H54 (cell line): Measurements from ENCODE around the gene RHEBL1.

Experiments used
- DNase-seq: peaks from one replicate; pipeline ENCODE4 v3.0.0; 2011; ENCODE audit warnings: low spot score, mixed read lengths; ENCODE audit not compliant: insufficient read length
- FAIRE-seq: peaks from 3 replicates; lab custom pipeline; 2011; peaks lifted over from hg19 to GRCh38; lab: Jason Lieb, UNC
- POLR2A ChIP-seq: IDR thresholded peaks from 2 replicates; pipeline ENCODE4 v1.6.1; 2011; ENCODE audit warnings: low read depth, mild to moderate bottlenecking, low read length

Gene RHEBL1

DNA sequence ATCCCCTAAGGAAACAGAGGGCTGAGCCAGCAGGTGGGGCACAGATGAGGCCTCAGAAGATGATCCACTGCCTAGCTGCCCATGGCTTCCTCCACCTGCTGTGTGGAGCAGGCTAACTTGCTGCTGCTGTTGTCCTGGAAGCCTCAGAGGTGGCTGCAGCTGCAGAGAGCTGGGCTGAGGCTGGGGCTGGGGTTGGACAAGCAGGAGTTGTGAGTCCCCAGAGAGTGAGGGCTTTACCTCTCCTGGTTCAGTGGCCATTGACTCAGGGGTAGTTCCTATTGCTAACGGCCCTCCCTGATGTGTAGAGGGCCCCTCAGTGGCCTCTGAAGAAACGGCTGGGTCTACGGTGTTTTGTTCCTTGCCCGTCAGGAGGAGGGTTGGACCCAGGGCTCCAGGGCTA, 37.5 kb downstream of the RHEBL1 start:
- FAIRE-seq, result no peak
- TF ChIP-seq POLR2A, result no peak

DNA sequence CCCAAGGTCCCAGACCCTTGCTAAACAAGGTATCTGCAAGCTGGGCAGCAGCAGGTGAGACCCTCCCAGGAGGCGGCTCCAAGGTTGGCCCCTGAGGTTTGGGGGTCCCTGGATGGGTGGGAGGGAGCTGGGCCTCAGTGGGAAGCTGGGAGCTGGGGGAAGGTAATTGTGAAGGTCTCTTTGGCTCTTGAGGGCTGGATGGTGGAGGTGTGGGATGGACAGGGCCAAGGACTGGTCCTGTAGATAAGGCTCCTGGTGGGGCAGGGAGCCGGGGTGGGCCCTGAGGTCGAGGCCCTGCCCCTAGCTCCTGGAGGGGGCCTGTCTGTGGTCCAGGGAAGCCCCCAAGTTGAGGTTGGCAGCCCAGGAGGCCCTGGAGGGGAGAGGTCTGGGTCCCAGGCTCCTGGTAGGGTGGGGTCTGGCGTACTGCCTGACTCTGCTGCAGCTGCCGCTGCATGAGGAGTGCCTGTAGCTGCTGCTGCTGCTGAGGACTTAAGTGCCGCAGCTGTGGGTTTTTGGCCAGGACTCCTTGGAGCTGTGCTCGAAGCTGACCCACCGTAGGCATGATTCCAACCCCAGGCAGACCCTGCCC, 38.1 kb downstream of the RHEBL1 start:
- DNase-seq (no peak), FAIRE-seq (no peak)
- TF ChIP-seq POLR2A, result no peak

More for the DNA sequence above, 37.5 kb downstream of the RHEBL1 start:
- no peak for DNase-seq

DNA sequence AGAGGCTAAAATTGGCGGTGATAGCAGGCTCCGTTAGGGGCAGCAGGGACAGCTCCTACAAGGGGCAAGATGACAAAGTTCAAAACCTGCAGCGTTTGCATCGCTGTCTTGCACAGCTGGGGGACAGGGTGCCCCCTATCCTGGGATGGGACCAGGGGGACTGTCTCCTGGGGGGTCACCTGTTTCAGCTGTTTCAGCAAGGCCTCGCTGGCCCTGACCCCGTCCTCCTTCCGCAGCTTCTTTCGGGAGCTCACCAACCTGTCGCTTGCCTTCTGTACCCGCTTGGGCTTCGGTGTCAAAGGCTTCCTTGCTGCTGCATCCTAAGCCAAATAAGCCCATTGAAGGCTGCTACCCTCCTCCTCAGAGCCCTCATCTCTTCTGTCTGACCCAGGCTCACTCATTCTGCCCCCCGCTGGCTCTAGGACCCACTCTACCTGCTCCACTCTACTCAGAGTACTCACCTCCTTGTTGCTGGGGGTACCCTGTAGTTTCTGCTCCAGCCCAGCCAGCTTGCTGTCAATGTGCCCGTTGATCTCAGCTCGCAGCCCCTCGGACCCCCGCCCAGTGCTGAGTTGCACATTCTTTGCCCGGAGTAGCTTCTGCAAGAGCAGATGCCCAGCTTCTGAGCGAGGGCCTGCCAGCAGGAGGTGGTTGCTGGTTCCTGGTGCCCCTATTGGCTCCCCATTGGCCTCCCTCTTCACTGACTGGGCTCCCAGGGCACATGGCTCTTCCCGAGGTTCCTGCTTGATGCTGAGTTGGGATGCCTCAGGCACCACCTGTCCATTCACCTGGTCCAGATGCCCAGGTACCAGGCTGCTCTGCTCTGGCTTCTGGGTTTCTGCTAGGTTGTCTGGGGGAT, 38.8 kb downstream of the RHEBL1 start:
- DNase-seq, result no peak
- TF ChIP-seq POLR2A, result no peak
- no peak for FAIRE-seq

DNA sequence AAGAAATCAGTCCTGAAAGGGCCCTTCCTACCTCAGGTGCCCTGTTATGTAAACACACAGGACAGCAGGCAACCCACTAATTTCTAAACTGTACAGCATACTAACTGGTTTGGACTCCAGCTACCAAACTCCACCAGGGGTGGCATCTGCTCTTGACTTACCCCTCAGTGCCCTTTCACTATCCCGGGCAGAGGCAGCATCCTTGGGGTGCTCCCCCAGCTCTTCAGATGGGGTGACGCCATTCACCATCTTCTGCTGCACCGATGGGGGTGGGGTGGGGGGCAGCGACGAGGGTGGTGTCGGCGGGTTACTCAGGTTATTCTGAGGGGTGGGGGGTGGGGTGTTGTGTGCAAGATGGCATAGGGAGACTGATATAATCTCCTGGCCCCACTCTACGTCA, 39.7 kb downstream of the RHEBL1 start:
- no peak for FAIRE-seq
- no peak for DNase-seq
- no peak for TF ChIP-seq POLR2A

DNA sequence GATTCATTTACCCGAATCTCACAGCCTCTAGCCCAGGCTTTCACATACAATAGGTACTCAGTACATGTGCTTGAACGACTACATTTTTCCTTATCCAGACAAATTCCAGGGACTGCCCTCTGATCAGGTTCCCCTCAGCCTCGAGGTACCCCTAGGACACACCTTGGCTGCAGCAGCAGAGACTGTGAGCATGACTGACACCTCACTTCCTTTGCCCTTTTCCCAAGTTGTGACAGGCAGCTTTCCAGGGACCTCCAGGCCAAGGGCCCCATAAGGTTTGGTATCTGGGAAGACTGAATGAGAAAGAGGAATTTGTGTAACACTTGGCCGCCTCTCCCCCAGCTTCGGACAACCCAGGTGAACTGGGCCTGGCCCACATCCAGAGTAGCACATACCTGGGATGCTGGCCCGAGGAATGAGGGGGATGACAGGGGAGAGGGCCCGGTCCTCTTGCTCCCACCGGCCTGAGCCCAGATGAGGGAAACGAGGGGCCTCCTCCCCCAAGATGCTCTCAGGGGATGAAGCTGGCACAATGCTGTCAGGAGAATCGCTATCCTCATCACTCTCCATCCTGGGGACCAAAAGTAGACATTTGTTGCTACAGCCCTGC, 41.0 kb downstream of the RHEBL1 start:
- no peak for TF ChIP-seq POLR2A
- FAIRE-seq (no peak), DNase-seq (no peak)

DNA sequence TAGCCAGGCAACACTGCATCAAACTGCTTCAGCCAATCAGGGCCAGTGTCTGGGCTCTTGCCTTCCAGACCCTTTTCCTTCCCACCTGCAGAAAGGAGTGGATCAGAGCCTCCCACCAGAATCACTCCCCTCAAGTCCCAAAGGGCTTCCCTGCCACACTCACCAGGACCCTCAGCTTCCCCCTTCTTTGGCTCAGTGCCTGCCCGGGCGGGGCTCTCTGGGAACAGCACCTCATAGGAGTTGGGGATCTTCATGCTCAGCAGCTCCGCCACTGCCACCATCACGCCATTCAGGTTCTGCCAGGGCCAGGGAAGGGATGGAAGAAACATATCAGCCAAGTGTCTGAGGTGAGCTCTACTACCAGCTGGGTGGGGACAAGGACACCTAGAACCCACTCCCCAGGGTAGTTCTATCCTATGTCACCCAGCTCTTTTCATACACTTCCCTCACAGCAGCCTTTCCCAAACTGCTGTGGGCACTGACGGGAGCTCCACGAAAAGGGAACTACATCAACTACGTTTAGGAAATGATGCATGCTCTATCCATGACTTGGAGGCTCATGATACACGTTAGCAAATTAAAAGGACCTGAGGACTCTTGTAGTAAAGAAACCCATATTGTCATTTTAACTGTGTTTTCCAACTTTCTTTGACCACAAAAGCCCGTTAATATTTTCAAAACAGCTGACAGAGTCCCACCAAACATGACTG, 41.8 kb downstream of the RHEBL1 start:
- TF ChIP-seq POLR2A, result no peak
- no peak for DNase-seq
- FAIRE-seq, result no peak

DNA sequence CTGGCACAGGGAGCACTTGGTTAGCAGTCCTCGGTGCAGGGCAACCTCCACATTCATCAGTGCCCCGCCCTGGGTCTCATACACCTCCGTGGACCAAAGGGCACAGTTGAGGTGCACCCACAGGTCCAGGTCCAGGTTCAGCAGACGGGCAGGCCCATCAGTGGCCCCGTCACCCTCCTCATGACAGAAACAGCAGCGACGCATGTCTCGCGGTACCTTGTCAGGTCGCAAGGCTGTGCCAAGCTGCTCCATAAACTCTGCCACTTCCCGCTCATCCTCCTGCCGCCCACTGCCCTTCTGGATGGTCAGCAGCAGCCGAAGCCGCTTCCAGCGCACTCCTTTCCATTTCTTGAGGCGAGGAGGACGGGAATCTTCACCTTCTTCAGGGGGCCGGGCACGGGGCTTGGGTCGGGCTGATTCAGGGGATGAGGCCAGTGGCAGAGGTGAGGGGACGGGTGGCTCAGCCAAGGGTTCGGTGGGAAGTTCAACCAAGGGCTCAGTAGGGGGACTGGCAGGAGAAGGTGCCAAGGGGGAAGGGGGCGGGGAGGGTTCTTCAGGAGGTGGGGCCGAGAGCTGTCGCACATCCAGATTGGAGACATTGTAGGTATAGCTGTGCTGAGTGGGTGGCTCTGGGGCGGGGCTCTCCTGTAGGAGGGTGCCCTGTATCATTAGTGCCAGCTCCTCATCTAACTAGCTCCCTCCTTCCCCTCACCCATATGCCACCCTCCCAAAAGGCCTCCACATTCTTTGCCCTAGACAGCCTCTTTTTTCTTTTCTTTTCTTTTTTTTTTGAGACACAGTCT, 42.9 kb downstream of the RHEBL1 start:
- DNase-seq, result no peak
- no peak for FAIRE-seq
- no peak for TF ChIP-seq POLR2A

DNA sequence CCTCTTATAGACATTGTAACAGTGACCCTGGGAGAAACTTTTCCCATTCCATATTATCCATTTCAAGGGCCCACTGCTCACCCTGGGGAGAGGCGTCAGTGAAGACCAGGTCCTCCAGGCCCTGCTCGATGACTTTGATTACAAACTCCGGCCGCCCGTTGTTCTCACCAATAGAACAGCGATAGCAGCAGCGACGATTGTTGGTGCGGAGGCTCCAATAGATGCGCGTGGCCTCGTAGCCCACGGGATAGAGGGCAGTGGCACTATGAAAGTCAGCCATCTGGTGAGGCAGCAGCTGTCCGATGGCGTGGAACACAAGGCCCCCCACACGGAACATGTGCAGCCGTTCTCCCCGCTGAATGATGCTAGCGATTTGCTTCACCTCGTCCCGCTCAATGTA, 43.7 kb downstream of the RHEBL1 start:
- TF ChIP-seq POLR2A, result no peak
- FAIRE-seq, result no peak
- no peak for DNase-seq

DNA sequence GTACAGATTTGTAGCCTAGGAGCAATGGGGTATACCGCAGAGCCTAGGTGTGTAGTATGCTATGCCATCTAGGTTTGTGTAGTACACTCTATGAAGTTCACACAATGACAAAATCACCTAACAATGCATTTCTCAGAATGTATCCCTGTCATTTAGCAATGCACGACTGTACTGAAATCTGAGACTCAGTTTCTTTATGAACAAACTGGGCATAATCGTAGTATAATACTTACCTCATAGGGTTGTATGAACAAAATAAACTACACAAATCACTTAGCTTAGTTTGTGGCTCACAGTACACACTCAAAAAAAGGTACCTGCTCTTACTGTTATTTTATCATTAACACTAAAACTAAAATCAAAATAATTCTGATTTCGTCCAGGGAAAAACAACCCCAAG, 44.3 kb downstream of the RHEBL1 start:
- TF ChIP-seq POLR2A, result no peak
- DNase-seq, result no peak
- FAIRE-seq, result no peak

DNA sequence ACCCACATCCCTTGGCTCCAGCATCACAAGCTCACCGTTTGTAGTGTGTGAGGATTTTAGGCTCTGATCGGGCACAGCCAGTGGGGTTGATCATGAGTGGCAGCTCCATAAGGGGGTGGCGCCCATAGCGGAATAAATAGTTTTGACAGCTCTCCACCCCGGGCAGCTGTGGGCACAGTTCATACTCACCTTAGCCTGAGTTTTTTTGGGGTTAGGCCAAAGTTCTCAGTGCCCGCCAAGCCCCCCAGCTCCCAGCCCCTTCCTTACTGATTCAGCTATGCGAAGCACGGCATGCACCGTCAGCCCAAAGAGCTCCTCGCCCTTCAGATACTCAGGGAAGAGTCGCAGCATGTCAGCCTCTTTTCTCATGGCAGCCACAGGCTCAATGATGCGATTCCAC, 45.2 kb downstream of the RHEBL1 start:
- no peak for TF ChIP-seq POLR2A
- no peak for DNase-seq
- FAIRE-seq, result no peak

DNA sequence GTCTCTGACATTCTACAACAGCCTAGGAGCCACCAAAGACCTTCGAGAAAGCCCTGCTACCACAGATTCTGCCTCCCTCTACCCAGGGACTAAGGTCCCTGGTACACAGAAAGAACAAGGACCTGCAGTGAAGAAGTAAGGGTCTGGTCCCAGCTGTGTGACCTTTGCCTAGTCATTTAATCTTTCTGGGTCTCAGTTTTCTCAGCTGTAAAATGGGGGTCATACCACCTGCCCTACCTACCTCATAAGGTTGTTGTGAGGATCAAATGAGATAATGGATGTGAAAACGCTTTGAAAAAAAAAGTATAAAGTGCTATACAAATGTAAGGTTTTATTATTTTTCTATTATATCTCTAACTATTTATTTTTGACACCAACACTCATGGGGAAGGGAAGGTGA, 46.0 kb downstream of the RHEBL1 start:
- TF ChIP-seq POLR2A, result no peak
- FAIRE-seq (no peak), DNase-seq (no peak)

DNA sequence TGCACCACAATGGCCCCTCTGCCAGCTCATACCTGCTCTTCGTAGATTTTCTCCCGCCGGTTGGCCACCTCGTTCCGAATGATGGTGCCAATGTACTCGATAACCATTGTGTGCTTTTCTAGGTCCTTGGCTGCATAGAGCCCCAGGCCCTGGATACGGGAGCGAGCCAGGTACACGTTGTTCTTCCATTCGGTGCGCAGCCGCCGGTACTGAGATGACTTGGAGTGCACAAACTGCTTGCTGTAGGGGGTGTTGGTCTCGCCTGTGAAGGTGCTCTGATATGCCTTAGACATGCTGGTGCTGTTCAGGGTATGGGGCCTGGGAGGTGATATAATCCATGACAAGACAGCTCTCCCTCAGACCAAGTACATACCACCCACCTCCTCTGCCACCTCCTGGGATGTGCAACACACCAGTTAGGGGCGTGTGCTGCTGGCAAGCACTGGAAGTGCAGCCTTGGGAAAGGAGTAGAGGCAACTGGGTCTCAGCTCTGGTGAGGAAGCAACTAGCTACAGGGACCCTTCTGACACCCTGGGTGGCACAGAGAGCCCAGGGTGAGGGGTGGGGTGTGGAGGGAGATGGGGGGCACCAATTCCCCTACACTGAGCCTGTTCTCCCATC, 47.1 kb downstream of the RHEBL1 start:
- no peak for FAIRE-seq
- no peak for TF ChIP-seq POLR2A
- no peak for DNase-seq

DNA sequence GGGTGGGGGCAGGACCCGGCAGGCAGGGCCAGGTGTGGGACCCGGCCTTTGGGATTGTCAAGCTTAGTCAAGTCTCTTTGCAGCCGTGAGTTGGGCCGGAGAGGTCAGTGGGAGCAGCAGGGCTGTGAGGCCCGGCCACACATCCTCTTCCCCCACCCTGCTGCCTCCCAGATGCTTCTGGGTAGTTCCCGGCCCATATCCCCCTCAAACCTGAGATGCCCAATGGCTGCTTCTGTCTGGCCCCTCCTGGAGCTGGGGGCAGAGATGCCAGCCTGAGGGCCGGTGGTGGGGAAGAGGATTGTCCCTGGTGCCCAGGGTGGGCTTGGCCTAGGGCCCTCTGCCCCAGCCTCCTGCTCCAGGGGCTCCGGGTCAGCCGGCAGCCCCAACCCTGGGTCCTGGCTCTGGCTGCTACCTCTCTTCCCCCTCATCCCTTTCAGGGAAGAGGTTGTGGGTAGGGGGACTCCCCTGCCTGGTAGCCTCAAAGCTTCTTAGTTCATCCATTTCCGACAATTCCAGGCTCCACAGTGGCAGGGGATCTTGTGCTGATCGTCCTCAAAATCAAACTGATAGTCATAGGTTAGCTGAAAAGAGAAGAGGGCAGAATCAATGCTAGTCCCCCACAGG, 48.4 kb downstream of the RHEBL1 start:
- no peak for DNase-seq
- no peak for TF ChIP-seq POLR2A
- FAIRE-seq, result no peak
